Measurements from ENCODE around the gene PRKAA1. TPM values are rescaled to one million over a fixed set of nuclear protein-coding genes. Genes with fewer than 3 reads are reported as not detected.

The PRKAA1 gene
- total RNA-seq, 1 experiment from 2014 or later = 31.2 TPM

DNA sequence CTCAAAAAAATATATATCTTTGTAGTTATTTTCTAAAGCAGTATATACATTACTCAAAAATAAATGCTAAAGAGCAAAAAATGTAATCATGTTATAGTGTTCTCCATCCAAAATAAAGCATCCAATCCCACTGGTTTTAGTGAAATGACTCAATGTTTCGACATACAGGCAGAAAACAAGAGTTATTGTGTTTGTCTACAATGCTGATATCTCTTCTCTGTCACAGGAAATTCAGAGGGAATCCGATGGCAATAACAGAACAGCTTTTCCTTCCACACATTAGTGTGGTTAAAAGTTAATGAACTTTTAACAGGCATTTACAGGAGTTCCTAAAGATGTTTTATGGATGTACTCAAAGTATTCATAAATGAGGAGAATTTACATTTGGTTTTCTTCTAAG lies 54.4 kb downstream of the PRKAA1 start (continued):
- TF ChIP-seq, protein P1, sequence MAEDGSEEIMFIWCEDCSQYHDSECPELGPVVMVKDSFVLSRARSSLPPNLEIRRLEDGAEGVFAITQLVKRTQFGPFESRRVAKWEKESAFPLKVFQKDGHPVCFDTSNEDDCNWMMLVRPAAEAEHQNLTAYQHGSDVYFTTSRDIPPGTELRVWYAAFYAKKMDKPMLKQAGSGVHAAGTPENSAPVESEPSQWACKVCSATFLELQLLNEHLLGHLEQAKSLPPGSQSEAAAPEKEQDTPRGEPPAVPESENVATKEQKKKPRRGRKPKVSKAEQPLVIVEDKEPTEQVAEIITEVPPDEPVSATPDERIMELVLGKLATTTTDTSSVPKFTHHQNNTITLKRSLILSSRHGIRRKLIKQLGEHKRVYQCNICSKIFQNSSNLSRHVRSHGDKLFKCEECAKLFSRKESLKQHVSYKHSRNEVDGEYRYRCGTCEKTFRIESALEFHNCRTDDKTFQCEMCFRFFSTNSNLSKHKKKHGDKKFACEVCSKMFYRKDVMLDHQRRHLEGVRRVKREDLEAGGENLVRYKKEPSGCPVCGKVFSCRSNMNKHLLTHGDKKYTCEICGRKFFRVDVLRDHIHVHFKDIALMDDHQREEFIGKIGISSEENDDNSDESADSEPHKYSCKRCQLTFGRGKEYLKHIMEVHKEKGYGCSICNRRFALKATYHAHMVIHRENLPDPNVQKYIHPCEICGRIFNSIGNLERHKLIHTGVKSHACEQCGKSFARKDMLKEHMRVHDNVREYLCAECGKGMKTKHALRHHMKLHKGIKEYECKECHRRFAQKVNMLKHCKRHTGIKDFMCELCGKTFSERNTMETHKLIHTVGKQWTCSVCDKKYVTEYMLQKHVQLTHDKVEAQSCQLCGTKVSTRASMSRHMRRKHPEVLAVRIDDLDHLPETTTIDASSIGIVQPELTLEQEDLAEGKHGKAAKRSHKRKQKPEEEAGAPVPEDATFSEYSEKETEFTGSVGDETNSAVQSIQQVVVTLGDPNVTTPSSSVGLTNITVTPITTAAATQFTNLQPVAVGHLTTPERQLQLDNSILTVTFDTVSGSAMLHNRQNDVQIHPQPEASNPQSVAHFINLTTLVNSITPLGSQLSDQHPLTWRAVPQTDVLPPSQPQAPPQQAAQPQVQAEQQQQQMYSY (CRISPR knock-in tag; IDR thresholded peaks at IDR 0.05) = no peak
- TF ChIP-seq MXD4 (CRISPR knock-in tag; IDR thresholded peaks at IDR 0.05; ENCODE audit: borderline replicate concordance) (no peak), NFYB (CRISPR knock-in tag; conservative IDR thresholded peaks at IDR 0.05; ENCODE audit: low read depth) (no peak), TP53 (CRISPR knock-in tag; IDR thresholded peaks at IDR 0.05) (no peak), TCF7 (CRISPR knock-in tag; IDR thresholded peaks at IDR 0.05; ENCODE audit: low read depth) (no peak), ZNF423 (CRISPR knock-in tag; IDR thresholded peaks at IDR 0.05) (no peak), OVOL2 (CRISPR knock-in tag; IDR thresholded peaks at IDR 0.05; ENCODE audit: borderline replicate concordance) (no peak)

DNA sequence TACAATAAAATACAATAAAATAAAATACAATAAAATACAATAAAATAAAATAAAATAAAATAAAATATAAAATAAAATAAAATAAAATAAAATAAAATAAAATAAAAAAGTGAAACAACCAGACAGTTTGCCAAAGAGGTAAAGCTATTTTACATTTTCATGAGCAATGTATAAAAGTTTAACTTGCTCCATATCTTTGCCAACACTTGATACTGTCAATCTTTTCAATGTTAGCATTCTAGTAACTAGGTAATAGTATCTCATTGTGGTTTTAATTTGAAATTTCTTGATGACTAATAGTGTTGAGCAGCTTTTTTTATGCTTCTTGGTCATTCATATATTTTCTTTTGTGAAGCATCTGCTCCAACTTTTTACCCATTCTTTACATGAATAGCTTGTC lies 59.7 kb downstream of the PRKAA1 start:
- no peaks in the 10 kb centered on the region for H3K4me1 Mint-ChIP-seq
- TF ChIP-seq, protein P2, sequence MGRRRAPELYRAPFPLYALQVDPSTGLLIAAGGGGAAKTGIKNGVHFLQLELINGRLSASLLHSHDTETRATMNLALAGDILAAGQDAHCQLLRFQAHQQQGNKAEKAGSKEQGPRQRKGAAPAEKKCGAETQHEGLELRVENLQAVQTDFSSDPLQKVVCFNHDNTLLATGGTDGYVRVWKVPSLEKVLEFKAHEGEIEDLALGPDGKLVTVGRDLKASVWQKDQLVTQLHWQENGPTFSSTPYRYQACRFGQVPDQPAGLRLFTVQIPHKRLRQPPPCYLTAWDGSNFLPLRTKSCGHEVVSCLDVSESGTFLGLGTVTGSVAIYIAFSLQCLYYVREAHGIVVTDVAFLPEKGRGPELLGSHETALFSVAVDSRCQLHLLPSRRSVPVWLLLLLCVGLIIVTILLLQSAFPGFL (CRISPR knock-in tag; IDR thresholded peaks at IDR 0.05; ENCODE audit: borderline replicate concordance) = no peak
- peak; percentile 91 for TF ChIP-seq HMGA2 (CRISPR knock-in tag; IDR thresholded peaks at IDR 0.05)
- no peak for ATAC-seq
- no peak overlapping the region for H3K4me3 Mint-ChIP-seq
- H3K27me3 Mint-ChIP-seq (ENCODE audit: low read depth) = no peaks in the 10 kb centered on the region
- ChIA-PET POLR2A (no interaction called here), CTCF (no interaction called here)
- H3K9me3 Mint-ChIP-seq = peaks cover 11% of the 10 kb centered on the region; the same call in 1 of the 2 replicates
- H3K27ac Mint-ChIP-seq = no peak overlapping the region
- no peak for DNase-seq (ENCODE audit: low spot score)
- H3K36me3 Mint-ChIP-seq = peaks cover 17% of the 10 kb centered on the region

DNA sequence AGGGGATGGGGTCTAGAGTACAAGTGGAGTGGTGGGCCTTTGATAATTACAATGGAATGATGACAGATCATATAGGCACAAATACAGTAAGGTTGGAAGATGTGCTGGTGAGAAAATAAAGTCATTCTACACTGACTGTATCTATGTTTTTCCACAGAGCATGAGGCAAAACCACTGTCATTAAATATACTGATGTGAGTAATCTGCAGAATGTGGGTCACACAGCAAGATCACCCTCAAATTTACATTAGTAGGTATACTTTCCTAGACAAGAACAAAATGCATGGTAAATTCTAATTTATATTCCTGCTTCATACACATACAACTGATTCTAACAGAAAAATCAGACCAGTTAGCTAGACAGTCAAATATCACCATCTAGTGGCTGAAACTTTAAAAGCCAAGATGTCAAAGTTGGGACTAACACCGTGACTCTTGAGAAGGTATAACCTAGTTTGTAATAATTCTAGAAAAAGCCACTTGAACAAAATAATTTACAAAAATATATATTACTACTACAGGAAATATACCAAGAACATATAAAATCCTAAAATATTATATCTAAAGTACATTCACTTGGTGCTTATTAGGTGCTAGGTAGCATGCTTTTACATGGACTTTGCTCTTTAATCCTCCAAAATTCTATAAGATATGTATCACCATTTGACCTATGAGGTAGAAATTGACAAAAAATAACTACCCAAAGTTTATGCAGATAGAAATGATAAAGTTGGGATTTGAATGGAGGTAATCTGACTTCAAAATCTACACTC lies 61.9 kb downstream of the PRKAA1 start:
- no peak for DNase-seq (ENCODE audit: low spot score)
- POLR2A ChIA-PET = no interaction called here
- H3K36me3 Mint-ChIP-seq = peaks cover 14% of the 10 kb centered on the region
- ATAC-seq = no peak
- no peak overlapping the region for H3K27ac Mint-ChIP-seq
- peaks cover 11% of the 10 kb centered on the region; the same call in 1 of the 2 replicates for H3K9me3 Mint-ChIP-seq
- no peaks in the 10 kb centered on the region for H3K4me1 Mint-ChIP-seq
- no peak overlapping the region for H3K4me3 Mint-ChIP-seq
- CTCF ChIA-PET = interaction anchor here (1.0 kb wide), 1 partner anchor 788 kb away, joined by 4 read pairs; no protein-coding TSS in a partner anchor
- H3K27me3 Mint-ChIP-seq (ENCODE audit: low read depth) = no peaks in the 10 kb centered on the region
- no peak for TF ChIP-seq IRF1 (CRISPR knock-in tag; IDR thresholded peaks at IDR 0.05)
- no peak for TF ChIP-seq ZNF396 (CRISPR knock-in tag; IDR thresholded peaks at IDR 0.05; ENCODE audit: borderline replicate concordance)
- TF ChIP-seq ZMAT4 (CRISPR knock-in tag; IDR thresholded peaks at IDR 0.05) = no peak
- TF ChIP-seq, protein P3, sequence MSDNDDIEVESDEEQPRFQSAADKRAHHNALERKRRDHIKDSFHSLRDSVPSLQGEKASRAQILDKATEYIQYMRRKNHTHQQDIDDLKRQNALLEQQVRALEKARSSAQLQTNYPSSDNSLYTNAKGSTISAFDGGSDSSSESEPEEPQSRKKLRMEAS (CRISPR knock-in tag; IDR thresholded peaks at IDR 0.05) = no peak
- TF ChIP-seq ZNF138 (CRISPR knock-in tag; conservative IDR thresholded peaks at IDR 0.05) = no peak
- no peak for TF ChIP-seq TEAD4 (CRISPR knock-in tag; IDR thresholded peaks at IDR 0.05)
- no peak for TF ChIP-seq ZNF263 (CRISPR knock-in tag; IDR thresholded peaks at IDR 0.05; ENCODE audit: low read depth)
- TF ChIP-seq ZNF232 (CRISPR knock-in tag; IDR thresholded peaks at IDR 0.05) = no peak
- TF ChIP-seq ZNF425 (CRISPR knock-in tag; conservative IDR thresholded peaks at IDR 0.05) = no peak
- no peak for TF ChIP-seq NFATC4 (CRISPR knock-in tag; IDR thresholded peaks at IDR 0.05)
- no peak for TF ChIP-seq EMX1 (CRISPR knock-in tag; IDR thresholded peaks at IDR 0.05)
- TF ChIP-seq ZNF219 (CRISPR knock-in tag; IDR thresholded peaks at IDR 0.05; ENCODE audit: borderline replicate concordance) = no peak
- TF ChIP-seq TCF7 (CRISPR knock-in tag; IDR thresholded peaks at IDR 0.05; ENCODE audit: low read depth) = no peak
- TF ChIP-seq GABPB1 (CRISPR knock-in tag; IDR thresholded peaks at IDR 0.05) = no peak
- TF ChIP-seq, protein P4, sequence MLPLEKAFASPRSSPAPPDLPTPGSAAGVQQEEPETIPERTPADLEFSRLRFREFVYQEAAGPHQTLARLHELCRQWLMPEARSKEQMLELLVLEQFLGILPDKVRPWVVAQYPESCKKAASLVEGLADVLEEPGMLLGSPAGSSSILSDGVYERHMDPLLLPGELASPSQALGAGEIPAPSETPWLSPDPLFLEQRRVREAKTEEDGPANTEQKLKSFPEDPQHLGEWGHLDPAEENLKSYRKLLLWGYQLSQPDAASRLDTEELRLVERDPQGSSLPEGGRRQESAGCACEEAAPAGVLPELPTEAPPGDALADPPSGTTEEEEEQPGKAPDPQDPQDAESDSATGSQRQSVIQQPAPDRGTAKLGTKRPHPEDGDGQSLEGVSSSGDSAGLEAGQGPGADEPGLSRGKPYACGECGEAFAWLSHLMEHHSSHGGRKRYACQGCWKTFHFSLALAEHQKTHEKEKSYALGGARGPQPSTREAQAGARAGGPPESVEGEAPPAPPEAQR (CRISPR knock-in tag; IDR thresholded peaks at IDR 0.05) = no peak
- no peak for TF ChIP-seq RORB (CRISPR knock-in tag; IDR thresholded peaks at IDR 0.05)

All from WTC11 (cell line).